ENCODE data around the gene SLC5A11.

- TF ChIP-seq PATZ1 (CRISPR knock-in tag; IDR thresholded peaks at IDR 0.05; ENCODE audit: borderline replicate concordance) (no peak), RARB (CRISPR knock-in tag; IDR thresholded peaks at IDR 0.05) (no peak), ZFP3 (CRISPR knock-in tag; IDR thresholded peaks at IDR 0.05) (no peak), CREB5 (CRISPR knock-in tag; IDR thresholded peaks at IDR 0.05; ENCODE audit: low read depth) (no peak), GLIS3 (CRISPR knock-in tag; IDR thresholded peaks at IDR 0.05) (no peak), ZFP30 (CRISPR knock-in tag; IDR thresholded peaks at IDR 0.05) (no peak), BACH2 (CRISPR knock-in tag; IDR thresholded peaks at IDR 0.05; ENCODE audit: borderline replicate concordance) (no peak)
These were observed 108.0 kb downstream of the SLC5A11 start for GRCh38 chr16:24953721-24954120.
